Caco-2 (cell line): Measurements from ENCODE around the gene OR5B2. TPM values are rescaled to one million over a fixed set of nuclear protein-coding genes. Genes with fewer than 3 reads are reported as not detected.

Experiments
- Bru-seq: library from RNA; stranded (reverse); fragments of 400-500 nt; gene quantifications from one replicate; lab custom pipeline; 2021; lab: Mats Ljungman, UMichigan
- BruChase-seq, 2 experiments: library from RNA; stranded (reverse); fragments of 400-500 nt; gene quantifications; one replicate each; lab custom pipeline; 2021; lab: Mats Ljungman, UMichigan
- BruUV-seq: library from RNA; stranded (reverse); fragments of 400-500 nt; replicated peaks from 2 replicates; lab custom pipeline; 2021; lab: Mats Ljungman, UMichigan
- CTCF ChIA-PET: fragments of 300-600 bp; sonication (Branson Sonifier 250); formaldehyde crosslinking; loops from one replicate; lab custom pipeline; 2022; ENCODE audit warnings: antibody characterized with exemption; lab: Charles Lee
- POLR2A ChIA-PET: fragments of 300-600 bp; sonication (Branson Sonifier 250); formaldehyde crosslinking; loops from one replicate; lab custom pipeline; 2022; ENCODE audit warnings: antibody characterized with exemption; lab: Charles Lee
- DNase-seq, 2 experiments: peaks; one replicate each; pipeline versions ENCODE4 v3.0.0 to v3.0.0-alpha.2; 2020 to 2022
- H3K27me3 ChIP-seq: replicated peaks from 2 replicates; pipeline ENCODE4 v1.6.0; 2011; ENCODE audit warnings: low read length; ENCODE audit not compliant: control insufficient read depth, insufficient read depth
- H3K36me3 ChIP-seq: 2 replicates; pipeline ENCODE4 v1.5.1; 2011; ENCODE audit warnings: low read length; ENCODE audit not compliant: control insufficient read depth, insufficient read depth
- H3K4me1 ChIP-seq: fragments of 250-450 bp; sonication (Bioruptor Pico); 2 replicates; pipeline ENCODE4 v1.5.1; 2020; ENCODE audit warnings: mild to moderate bottlenecking
- H3K4me3 ChIP-seq: 2 replicates; pipeline ENCODE4 v1.5.1; 2011; ENCODE audit warnings: low read depth, mild to moderate bottlenecking, control low read depth, low read length
- H3K9me3 ChIP-seq: fragments of 250-450 bp; sonication (Bioruptor Pico); 2 replicates; pipeline ENCODE4 v1.5.1; 2020; ENCODE audit warnings: mild to moderate bottlenecking, moderate library complexity
- H3K27ac Mint-ChIP-seq: one replicate; pipeline ENCODE4 v1.8.0; 2022; ENCODE audit warnings: mixed read lengths; ENCODE audit not compliant: unreplicated experiment
- H3K27me3 Mint-ChIP-seq: one replicate; pipeline ENCODE4 v1.8.0; 2022; ENCODE audit warnings: mixed read lengths; ENCODE audit not compliant: insufficient read depth, unreplicated experiment
- H3K36me3 Mint-ChIP-seq: one replicate; pipeline ENCODE4 v1.8.0; 2022; ENCODE audit warnings: mild to moderate bottlenecking, mixed read lengths; ENCODE audit not compliant: insufficient read depth, unreplicated experiment
- H3K4me1 Mint-ChIP-seq: one replicate; pipeline ENCODE4 v1.8.0; 2022; ENCODE audit warnings: low read depth, mixed read lengths; ENCODE audit not compliant: unreplicated experiment
- H3K4me3 Mint-ChIP-seq: one replicate; pipeline ENCODE4 v1.8.0; 2022; ENCODE audit warnings: mild to moderate bottlenecking, moderate library complexity, mixed read lengths; ENCODE audit not compliant: unreplicated experiment
- H3K9me3 Mint-ChIP-seq: one replicate; pipeline ENCODE4 v1.8.0; 2022; ENCODE audit warnings: mixed read lengths; ENCODE audit not compliant: unreplicated experiment
- intact Hi-C: fragments of 100-400 bp; cut with micrococcal nuclease; formaldehyde crosslinking; loops from one replicate; pipeline ENCODE4 v1.10.0; 2022; ENCODE audit not compliant: unreplicated experiment
- long read RNA-seq: library from polyadenylated mRNA; stranded (forward); transcript quantifications from one replicate; pipeline ENCODE4 v2.0.0, GENCODE V29; 2022
- total RNA-seq: library from RNA; stranded (reverse); gene quantifications from 2 replicates; pipeline ENCODE4 v1.2.3, GENCODE V29; 2022
- TF ChIP-seq, protein P1 (sequence below), 2 experiments: fragments of 200-600 bp in 1 of 2; IDR thresholded peaks; 1 replicate in 1 of 2; 2 replicates in 1 of 2; pipeline versions ENCODE4 v1.5.1 to v1.8.0; 2011 to 2022; ENCODE audit warnings: antibody characterized with exemption in 1 of 2, control low read depth in 1 of 2, inconsistent platforms in 1 of 2, low read depth in 1 of 2, low read length in 1 of 2, mild to moderate bottlenecking in 1 of 2, moderate library complexity in 1 of 2; ENCODE audit not compliant: insufficient read depth in 1 of 2, severe bottlenecking in 1 of 2, unreplicated experiment in 1 of 2

Gene OR5B2
- total RNA-seq, result not detected in 2 replicates
- Bru-seq, nascent RNA, result not detected
- BruChase-seq, experiment 1, labeled RNA remaining after a 2-hour chase, result not detected
- not detected for BruChase-seq, experiment 2, labeled RNA remaining after a 6-hour chase
- long read RNA-seq, result 0 reads

DNA sequence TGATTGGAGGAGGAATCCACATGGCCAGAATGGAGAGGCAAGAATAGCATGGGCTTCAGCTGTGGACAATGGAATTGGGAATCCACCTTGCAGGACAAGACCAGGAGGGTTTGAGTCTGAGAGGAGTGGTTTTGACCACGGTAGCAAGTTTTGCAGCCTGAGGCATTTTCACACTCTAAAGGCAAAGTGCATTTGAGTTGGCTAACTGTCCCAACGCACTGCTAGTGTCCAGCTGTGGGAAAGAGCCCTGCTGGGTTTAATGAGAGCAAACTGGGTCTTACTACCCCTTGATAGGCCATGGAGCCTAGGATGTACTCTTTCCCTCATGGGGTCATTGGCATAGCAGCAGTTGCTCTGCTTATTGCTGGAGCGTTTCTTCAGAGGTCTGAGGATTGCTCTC, at the start of gene OR5B2:
Gene OR5B2, minus strand, starts transcription at position 101 of the 400 bp plus-strand sequence. CDS start 4,860 bp downstream, outside the sequence.
- no peak within 1 kb of the TSS for H3K27ac Mint-ChIP-seq
- TF ChIP-seq, protein P1, sequence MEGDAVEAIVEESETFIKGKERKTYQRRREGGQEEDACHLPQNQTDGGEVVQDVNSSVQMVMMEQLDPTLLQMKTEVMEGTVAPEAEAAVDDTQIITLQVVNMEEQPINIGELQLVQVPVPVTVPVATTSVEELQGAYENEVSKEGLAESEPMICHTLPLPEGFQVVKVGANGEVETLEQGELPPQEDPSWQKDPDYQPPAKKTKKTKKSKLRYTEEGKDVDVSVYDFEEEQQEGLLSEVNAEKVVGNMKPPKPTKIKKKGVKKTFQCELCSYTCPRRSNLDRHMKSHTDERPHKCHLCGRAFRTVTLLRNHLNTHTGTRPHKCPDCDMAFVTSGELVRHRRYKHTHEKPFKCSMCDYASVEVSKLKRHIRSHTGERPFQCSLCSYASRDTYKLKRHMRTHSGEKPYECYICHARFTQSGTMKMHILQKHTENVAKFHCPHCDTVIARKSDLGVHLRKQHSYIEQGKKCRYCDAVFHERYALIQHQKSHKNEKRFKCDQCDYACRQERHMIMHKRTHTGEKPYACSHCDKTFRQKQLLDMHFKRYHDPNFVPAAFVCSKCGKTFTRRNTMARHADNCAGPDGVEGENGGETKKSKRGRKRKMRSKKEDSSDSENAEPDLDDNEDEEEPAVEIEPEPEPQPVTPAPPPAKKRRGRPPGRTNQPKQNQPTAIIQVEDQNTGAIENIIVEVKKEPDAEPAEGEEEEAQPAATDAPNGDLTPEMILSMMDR (IDR thresholded peaks at IDR 0.05; ENCODE audit: insufficient read depth in 1 of 2, low read depth in 1 of 2, low read length in 1 of 2, severe bottlenecking in 1 of 2, unreplicated experiment in 1 of 2), result no peak
- Histone ChIP-seq H3K4me3 (no peak within 1 kb of the TSS), H3K36me3 (no peaks in the 10 kb centered on the region), H3K4me1 (no peaks in the 10 kb centered on the region), H3K27me3 (no peaks in the 10 kb centered on the region), H3K9me3 (no peaks in the 10 kb centered on the region; the same call in 1 of the 2 replicates)
- H3K4me3 Mint-ChIP-seq, result no peak within 1 kb of the TSS
- ChIA-PET POLR2A (no interaction called here), CTCF (no interaction called here)
- no peaks in the 10 kb centered on the region for H3K9me3 Mint-ChIP-seq
- H3K36me3 Mint-ChIP-seq, result no peaks in the 10 kb centered on the region
- no peaks in the 10 kb centered on the region for H3K4me1 Mint-ChIP-seq
- no peak for DNase-seq
- intact Hi-C loops, result no loop called here
- BruUV-seq, result no TSS peak
- peaks cover 9% of the 10 kb centered on the region for H3K27me3 Mint-ChIP-seq

DNA sequence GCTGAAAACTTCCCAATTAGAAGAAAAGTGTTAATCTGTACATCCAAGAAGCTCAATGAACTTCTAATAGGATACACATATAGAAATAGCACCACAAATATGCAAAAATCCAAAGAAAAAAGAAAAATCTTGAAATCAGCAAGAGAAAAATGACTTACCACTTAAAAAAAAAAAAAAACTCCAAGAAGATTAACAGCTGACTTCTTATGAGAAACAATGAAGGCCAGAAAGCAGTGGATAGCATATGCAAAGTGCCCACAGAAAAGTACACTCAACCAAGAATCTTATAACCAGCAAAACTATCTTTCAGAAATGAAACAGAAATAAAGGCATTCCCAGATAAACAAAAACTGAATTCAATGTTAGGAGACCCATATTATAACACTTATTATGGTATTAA, 44.0 kb upstream of the OR5B2 start:
- peaks cover 12% of the 10 kb centered on the region; the same call in 1 of the 2 replicates for H3K9me3 ChIP-seq
- intact Hi-C loops, result no loop called here
- DNase-seq, result no peak
- Mint-ChIP-seq H3K9me3 (peaks cover 33% of the 10 kb centered on the region), H3K27me3 (peaks cover 3% of the 10 kb centered on the region), H3K4me1 (no peaks in the 10 kb centered on the region), H3K36me3 (no peaks in the 10 kb centered on the region), H3K4me3 (no peak overlapping the region), H3K27ac (no peak overlapping the region)
- no peak overlapping the region for H3K4me3 ChIP-seq
- no peaks in the 10 kb centered on the region for H3K27me3 ChIP-seq
- POLR2A ChIA-PET, result no interaction called here
- H3K36me3 ChIP-seq, result no peaks in the 10 kb centered on the region
- CTCF ChIA-PET, result no interaction called here
- TF ChIP-seq, protein P1 (IDR thresholded peaks at IDR 0.05; ENCODE audit: insufficient read depth in 1 of 2, low read depth in 1 of 2, low read length in 1 of 2, severe bottlenecking in 1 of 2, unreplicated experiment in 1 of 2), result no peak
- no TSS peak for BruUV-seq
- H3K4me1 ChIP-seq, result no peaks in the 10 kb centered on the region

DNA sequence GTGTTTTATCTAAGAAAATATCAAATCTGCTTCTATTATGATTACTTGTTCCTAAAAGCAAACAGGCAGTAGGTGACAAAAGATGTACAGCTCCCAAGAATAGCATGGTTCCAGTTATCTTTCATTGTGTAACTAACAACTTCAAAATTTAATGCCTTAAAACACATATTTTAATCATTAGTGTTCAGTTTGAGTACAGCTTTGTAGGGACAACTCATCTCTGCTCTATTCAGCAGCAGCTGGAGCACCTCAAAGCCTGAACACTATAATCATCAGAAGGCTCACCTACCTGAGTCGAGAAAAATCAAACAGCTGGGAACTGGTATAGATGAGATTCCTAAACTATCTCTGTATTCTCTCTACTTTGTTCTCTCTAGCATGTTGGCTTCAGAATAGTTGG, 38.4 kb upstream of the OR5B2 start:
- Mint-ChIP-seq H3K27ac (no peak overlapping the region), H3K4me3 (no peak overlapping the region), H3K27me3 (no peaks in the 10 kb centered on the region), H3K4me1 (no peaks in the 10 kb centered on the region), H3K36me3 (no peaks in the 10 kb centered on the region), H3K9me3 (peaks cover 2% of the 10 kb centered on the region)
- Histone ChIP-seq H3K4me3 (no peak overlapping the region), H3K4me1 (no peaks in the 10 kb centered on the region), H3K36me3 (no peaks in the 10 kb centered on the region), H3K9me3 (0 out of 2 replicates have a peak, but pooled peaks cover 4% of the 10 kb centered on the region), H3K27me3 (no peaks in the 10 kb centered on the region)
- intact Hi-C loops, result no loop called here
- CTCF ChIA-PET, result no interaction called here
- TF ChIP-seq, protein P1 (IDR thresholded peaks at IDR 0.05; ENCODE audit: insufficient read depth in 1 of 2, low read depth in 1 of 2, low read length in 1 of 2, severe bottlenecking in 1 of 2, unreplicated experiment in 1 of 2), result no peak
- POLR2A ChIA-PET, result no interaction called here
- no TSS peak for BruUV-seq
- no peak for DNase-seq
